Fibroblast of skin of back (primary cell): ENCODE measurements around the gene GMCL2.
"Not testable (repeated sequence)": the region's sequence is repeated elsewhere in the genome, so short reads cannot be mapped to it uniquely, and the experiment has no call there.

ENCODE experiments used
- DNase-seq: peaks from one replicate; pipeline ENCODE4 v3.0.0-alpha.2; 2013

Gene GMCL2

GRCh38 chr5:178204935-178205748, 18.0 kb upstream of the GMCL2 start:
- peak; percentile 80 for DNase-seq

DNA sequence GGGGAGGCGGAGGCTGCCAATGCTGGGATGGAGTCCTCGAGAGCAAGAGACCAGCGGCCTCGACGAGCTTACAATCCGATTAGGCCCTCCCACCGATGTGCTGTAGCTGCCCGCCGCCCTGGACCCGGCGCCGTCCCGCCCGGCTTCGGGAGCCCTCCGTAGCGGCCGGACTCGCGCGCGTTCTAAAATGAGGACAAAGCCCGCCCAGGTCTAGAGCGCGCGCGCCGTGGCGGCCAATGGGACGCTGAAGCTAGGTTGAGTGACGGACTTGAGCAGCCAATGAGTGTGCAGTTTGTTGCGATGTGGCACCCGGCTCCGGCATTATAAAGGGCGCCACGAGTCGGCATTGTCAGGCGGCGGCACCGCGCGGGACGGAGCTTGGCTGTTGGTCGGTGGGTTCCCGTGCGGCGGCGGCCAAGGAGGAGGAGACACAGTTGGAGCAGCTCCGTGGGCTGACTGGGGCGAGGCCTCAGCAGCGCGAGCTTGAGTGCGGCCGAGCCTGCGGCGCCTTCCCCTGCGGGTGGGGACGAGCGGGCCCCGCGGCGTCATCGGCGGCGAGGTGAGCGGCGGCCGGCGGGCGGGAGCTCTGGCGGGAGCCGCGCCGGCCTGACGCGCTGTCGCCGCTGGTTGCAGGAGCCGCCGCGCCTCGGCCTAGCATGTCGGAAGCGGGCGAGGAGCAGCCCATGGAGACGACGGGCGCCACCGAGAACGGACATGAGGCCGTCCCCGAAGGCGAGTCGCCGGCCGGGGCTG, 17.2 kb upstream of the GMCL2 start, which contains the start of gene HNRNPAB:
Gene HNRNPAB (plus strand): TSS at position 352 of the 753 bp plus-strand sequence. CDS start 305 bp downstream, at position 657.
- peak; percentile 94 for DNase-seq

DNA sequence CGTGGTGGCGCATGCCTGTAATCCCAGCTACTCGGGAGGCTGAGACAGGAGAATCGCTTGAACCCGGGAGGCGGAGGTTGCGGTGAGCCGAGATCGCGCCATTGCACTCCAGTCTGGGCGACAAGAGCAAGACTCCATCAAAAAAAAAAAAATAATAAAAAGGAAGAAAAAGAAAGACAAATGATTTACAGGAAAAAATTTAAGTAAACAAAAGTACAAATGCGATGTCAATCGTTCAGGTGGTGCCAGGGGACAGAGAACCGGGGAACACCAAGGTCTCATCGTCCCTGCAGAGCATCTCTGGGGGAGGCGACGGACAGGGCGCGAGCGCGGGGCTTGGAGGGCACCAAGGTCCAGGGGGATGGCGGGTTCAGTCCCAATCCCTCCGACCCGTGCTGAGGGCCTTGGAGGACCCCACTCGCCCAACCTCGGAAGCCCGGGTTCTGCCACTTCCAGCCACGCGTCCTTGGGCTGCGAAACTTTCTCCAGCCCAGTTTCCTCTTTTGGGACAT, 16.6 kb upstream of the GMCL2 start:
- no peak for DNase-seq

DNA sequence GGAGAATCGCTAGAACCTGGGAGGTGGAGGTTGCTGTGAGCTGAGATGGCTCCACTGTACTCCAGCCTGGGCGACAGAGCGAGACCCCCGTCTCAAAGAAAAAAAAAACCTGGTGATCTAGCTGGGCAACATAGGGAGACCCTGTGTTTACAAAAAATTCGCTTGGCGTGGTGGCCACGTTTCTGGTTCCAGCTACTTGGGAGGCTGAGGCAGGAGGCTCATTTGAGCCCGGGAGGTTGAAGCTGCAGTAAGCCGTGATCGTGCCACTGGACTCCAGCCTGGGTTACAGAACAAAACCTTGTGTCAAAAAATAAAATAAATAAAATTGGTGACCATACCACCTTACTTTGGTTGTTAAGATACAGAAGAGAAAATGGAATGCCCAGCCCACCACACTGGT, 15.4 kb upstream of the GMCL2 start:
- DNase-seq = no peak

- DNase-seq = peak; percentile 28
These were observed 14.7 kb upstream of the GMCL2 start for GRCh38 chr5:178201927-178202235.

DNA sequence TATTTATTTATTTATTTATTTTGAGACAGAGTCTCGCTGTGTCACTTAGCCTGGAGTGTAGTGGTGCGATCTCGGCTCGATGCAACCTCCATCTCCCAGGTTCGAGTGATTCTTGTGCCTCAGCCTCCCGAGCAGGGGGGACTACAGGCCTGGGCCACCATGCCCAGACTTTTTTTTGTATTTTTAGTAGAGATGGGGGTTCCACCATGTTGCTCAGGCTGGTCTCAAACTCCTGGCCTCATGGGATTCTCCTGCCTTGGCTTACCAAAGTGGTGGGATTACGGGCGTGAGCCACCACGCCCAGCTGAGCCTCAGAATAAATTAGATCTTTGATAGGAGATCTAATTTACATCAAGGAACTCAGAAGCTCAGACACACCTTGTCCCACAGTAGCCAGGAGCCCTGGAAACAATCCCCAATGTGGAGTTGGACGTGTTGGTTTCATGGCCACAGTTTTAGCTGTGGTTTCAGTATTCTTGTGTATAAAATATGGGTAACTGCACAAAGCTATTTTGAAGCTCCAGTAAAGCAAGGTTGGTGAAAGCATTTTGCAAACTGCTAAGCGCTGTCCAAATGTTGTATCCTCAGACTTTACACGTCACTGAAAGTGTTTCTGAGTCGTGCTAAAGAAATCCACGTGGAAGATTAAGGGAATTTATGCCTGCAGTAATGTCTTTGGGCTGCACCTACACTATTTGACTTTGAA, 14.2 kb upstream of the GMCL2 start:
- DNase-seq = peak; percentile 37

- no peak for DNase-seq
These were observed 12.6 kb upstream of the GMCL2 start for GRCh38 chr5:178199581-178200434.

DNA sequence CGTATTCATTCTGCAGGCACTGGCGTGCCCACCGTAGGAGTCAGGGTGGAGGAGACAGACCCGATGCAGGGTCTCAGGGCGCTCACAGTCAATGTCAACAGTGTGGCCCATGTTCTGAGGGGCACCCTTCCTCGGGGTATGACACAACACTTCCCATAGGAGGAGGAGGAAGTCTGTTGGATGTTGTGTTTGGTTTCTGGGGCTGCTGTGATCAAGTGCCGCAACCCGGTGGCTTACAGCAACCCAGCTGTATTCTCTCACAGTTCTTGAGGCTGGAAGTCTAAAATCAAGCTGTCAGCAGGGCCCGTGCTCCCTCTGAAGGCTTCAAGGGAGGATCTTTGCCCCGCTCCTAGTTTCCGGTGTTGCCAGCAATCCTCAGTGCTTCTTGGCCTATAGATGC, 11.5 kb upstream of the GMCL2 start:
- no peak for DNase-seq

DNA sequence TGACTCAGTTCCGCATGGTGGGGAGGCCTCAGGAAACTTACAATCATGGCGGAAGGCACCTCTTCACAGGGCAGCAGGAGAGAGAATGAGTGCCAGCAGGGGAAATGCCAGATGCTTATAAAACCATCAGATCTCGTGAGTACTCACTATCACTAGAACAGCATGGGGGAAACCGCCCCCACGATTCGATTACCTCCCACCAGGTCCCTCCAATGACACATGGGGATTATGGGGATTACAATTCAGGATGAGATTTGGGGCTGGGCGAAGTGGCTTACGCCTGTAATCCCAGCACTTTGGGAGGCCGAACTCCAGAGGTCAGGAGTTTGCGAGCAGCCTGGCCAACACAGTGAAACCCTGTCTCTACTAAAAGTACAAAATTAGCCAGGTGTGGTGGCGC, 11.0 kb upstream of the GMCL2 start:
- DNase-seq = not testable (repeated sequence)

GRCh38 chr5:178196986-178197385, 9.8 kb upstream of the GMCL2 start:
- no peak for DNase-seq

GRCh38 chr5:178196281-178196812, 9.2 kb upstream of the GMCL2 start:
- peak; percentile 41 for DNase-seq

- no peak for DNase-seq
These were observed 6.9 kb upstream of the GMCL2 start for GRCh38 chr5:178194026-178194425.

- DNase-seq = no peak
These were observed 6.2 kb upstream of the GMCL2 start for GRCh38 chr5:178193251-178193809.

DNA sequence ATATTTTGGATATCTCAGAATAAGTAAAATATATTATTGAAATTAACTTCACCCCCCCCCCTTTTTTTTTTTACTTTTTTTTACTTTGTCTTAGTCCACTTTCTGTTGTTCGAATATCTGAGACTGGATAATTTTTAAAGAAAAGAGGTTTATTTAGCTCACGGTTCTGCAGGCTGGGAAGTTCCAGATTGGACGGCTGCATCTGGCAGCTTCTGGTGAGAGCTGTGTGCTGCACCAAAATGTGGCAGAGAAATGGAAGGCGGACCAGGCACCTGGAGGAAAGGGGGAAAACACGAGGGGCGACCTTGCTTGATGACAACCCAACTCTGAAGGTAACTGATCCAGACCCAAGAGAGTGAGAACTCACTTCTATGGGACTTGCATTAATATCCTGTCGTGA, 5.6 kb upstream of the GMCL2 start:
- DNase-seq = no peak

GRCh38 chr5:178192244-178192643, 5.1 kb upstream of the GMCL2 start:
- DNase-seq = no peak

- no peak for DNase-seq
These were observed 4.5 kb upstream of the GMCL2 start for GRCh38 chr5:178191661-178192060.

DNA sequence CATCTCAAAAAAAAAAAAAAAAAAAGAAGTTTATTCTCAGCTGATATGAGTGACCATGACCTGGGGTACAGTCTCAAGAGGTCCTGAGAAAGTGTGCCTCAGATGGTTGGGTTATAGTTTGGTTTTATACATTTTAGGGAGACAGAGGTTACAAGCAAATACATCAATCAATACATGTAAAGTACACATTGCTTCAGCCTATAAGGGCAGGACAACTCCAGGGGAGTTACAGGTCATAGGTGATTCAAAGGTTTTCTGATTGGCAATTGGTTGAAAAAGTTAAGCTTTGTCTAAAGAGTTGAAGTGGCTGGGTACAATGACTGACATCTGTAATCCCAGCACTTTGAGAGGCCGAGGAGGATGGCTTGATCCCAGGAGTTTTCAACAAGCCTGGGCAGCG, 2.3 kb upstream of the GMCL2 start:
- DNase-seq = no peak

GRCh38 chr5:178186427-178186826, 744 bp downstream of the GMCL2 start:
- no peak for DNase-seq

DNA sequence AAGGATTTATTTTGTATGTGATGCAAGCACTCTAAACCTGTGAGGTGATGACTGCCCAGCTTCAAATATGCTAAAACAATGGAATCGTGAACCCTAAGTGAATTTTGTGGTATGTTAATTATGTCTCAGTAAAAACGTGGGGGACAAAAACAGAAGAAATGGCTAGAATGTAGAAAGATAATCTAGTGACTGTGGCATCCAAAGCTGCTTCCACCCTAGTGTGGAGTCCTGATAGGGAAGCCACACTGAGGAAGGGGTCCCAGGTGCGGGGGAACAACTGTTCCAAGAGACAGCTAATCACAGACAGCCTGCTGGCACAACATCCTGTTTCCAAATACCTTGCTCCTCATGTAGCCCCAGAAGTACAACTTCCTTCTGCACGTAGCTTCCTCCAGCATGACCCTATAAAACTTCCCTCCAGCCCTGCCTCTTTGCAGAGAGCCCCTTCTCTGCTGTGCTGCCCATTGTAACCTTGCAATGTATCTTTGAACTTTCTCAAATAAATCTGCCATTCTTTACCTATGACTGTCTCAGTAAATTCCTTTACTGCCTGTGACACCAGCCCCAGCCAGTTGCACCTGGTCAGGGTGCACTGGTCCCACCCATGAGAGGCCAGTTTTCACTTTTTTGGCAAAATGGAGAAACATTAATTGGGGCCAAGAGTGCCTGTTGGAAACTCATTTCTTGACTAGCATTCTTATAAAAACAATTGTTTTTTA, 4.9 kb downstream of the GMCL2 start:
- DNase-seq = no peak

DNA sequence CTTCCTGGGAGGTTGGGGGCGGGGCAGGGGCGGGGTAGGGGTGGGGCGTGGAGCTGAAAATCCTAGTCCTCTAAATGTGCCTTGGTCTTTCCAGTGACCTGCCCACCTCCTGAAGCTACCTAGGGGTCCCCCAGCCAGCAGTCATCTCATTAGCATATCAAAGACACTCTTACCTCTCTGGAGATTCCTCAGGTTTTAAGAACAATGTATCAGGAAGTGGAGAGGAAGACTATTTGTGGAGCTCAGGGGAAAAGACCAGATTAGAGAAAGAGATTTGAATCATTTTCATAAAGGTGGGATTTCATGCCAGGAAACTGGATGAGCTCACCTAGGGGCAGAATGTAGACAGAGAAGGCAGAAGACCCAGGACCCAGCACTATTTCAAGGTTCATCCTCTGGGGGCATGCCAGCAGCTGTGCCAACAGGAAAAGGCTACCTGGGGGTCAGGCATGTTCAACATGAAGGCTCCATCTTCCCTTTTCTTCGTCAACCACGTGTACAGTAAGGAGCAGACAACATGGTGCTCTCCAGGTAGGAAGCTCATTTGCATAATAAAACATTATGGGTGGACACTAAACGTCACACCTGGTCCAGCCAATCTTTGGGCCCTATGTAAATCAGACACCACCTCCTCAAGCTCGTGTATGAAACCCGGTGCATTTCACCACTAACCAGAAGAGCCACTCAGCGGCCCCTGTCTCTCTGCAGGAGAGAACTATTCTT, 6.9 kb downstream of the GMCL2 start:
- DNase-seq = no peak
